SKM-1 treated with dmso at 0.1 percent for 144 hours (cell line): ENCODE results near the gene SHC3.
"Not testable (repeated sequence)": the region's sequence is repeated elsewhere in the genome, so short reads cannot be mapped to it uniquely, and the experiment has no call there.

Source experiments
- DNase-seq: peaks from one replicate; lab custom pipeline; 2025; ENCODE audit not compliant: unreplicated experiment; lab: John Stamatoyannopoulos, UW

The SHC3 gene

GRCh38 chr9:89177944-89178829 lies at the start of gene SHC3:
Gene SHC3 (minus strand): TSS chr9:89178818. CDS start chr9:89178460, 358 bp downstream.
- no peak for DNase-seq

GRCh38 chr9:89225991-89226471 lies 47.4 kb upstream of the SHC3 start:
- no peak for DNase-seq

- no peak for DNase-seq
Observed at GRCh38 chr9:89225587-89225986, 47.0 kb upstream of the SHC3 start.

GRCh38 chr9:89225036-89225435 lies 46.4 kb upstream of the SHC3 start:
- no peak for DNase-seq

GRCh38 chr9:89224633-89225032 lies 46.0 kb upstream of the SHC3 start:
- DNase-seq, result no peak

- DNase-seq, result no peak
Observed at GRCh38 chr9:89223396-89223977, 44.9 kb upstream of the SHC3 start.

GRCh38 chr9:89219637-89220036 lies 41.0 kb upstream of the SHC3 start:
- no peak for DNase-seq

- no peak for DNase-seq
Observed at GRCh38 chr9:89218040-89218928, 39.7 kb upstream of the SHC3 start.

- no peak for DNase-seq
Observed at GRCh38 chr9:89215342-89215741, 36.7 kb upstream of the SHC3 start.

GRCh38 chr9:89213396-89213880 lies 34.8 kb upstream of the SHC3 start:
- no peak for DNase-seq

GRCh38 chr9:89212171-89212570 lies 33.6 kb upstream of the SHC3 start:
- no peak for DNase-seq

- not testable (repeated sequence) for DNase-seq
Observed at GRCh38 chr9:89209311-89209710, 30.7 kb upstream of the SHC3 start.

- DNase-seq, result no peak
Observed at GRCh38 chr9:89207026-89207425, 28.4 kb upstream of the SHC3 start.

GRCh38 chr9:89204801-89205200 lies 26.2 kb upstream of the SHC3 start:
- DNase-seq, result no peak

GRCh38 chr9:89195131-89195797 lies 16.6 kb upstream of the SHC3 start:
- DNase-seq, result no peak

GRCh38 chr9:89194421-89195130 lies 16.0 kb upstream of the SHC3 start:
- no peak for DNase-seq

GRCh38 chr9:89191004-89191403 lies 12.4 kb upstream of the SHC3 start:
- DNase-seq, result no peak

- DNase-seq, result no peak
Observed at GRCh38 chr9:89189215-89189614, 10.6 kb upstream of the SHC3 start.

GRCh38 chr9:89187950-89188349 lies 9.3 kb upstream of the SHC3 start:
- DNase-seq, result no peak

GRCh38 chr9:89187541-89187940 lies 8.9 kb upstream of the SHC3 start:
- no peak for DNase-seq
